Measurements from ENCODE around the gene PRKN.

DNA sequence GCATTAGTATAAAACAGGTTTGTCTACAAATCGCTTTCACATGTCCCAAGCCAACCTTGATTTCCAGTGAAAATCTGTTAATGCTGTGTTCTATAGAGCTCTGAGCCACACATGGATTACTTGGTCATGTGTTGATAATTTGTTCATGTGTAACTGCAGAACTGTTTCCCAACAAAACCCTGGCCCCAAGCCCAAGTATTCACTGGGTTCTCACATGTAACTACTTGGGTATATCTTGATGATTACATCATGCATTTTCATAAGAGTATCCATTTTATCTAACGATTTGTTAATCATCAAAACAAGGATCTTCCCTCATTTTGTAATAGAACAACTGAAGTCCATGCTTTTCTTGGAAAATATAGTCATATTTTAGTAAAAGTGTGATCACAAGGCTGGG is 657.6 kb downstream of the PRKN start:
- no peak for TF ChIP-seq PPARA (CRISPR knock-in tag; IDR thresholded peaks at IDR 0.05; ENCODE audit: borderline replicate concordance)
- no peak for TF ChIP-seq ISL1 (CRISPR knock-in tag; IDR thresholded peaks at IDR 0.05)
- TF ChIP-seq ZNF565 (CRISPR knock-in tag; conservative IDR thresholded peaks at IDR 0.05; ENCODE audit: low read depth): no peak
- TF ChIP-seq OSR1 (CRISPR knock-in tag; IDR thresholded peaks at IDR 0.05): no peak
- TF ChIP-seq BACH2 (CRISPR knock-in tag; IDR thresholded peaks at IDR 0.05; ENCODE audit: borderline replicate concordance): no peak

All from SK-N-SH treated with all-trans-retinoic acid at 6 μM for 48 hours (cell line).